ENCODE results near the gene RIMBP3C. TPM values are rescaled to one million over a fixed set of nuclear protein-coding genes. Genes with fewer than 3 reads are reported as not detected.
"Not testable (repeated sequence)": the region's sequence is repeated elsewhere in the genome, so short reads cannot be mapped to it uniquely, and the experiment has no call there.

Gene RIMBP3C
- polyA plus RNA-seq, 1 donor (not counting 4 experiments of a cell fraction or from before 2014, with no cell fraction given) = 0.01 TPM

DNA sequence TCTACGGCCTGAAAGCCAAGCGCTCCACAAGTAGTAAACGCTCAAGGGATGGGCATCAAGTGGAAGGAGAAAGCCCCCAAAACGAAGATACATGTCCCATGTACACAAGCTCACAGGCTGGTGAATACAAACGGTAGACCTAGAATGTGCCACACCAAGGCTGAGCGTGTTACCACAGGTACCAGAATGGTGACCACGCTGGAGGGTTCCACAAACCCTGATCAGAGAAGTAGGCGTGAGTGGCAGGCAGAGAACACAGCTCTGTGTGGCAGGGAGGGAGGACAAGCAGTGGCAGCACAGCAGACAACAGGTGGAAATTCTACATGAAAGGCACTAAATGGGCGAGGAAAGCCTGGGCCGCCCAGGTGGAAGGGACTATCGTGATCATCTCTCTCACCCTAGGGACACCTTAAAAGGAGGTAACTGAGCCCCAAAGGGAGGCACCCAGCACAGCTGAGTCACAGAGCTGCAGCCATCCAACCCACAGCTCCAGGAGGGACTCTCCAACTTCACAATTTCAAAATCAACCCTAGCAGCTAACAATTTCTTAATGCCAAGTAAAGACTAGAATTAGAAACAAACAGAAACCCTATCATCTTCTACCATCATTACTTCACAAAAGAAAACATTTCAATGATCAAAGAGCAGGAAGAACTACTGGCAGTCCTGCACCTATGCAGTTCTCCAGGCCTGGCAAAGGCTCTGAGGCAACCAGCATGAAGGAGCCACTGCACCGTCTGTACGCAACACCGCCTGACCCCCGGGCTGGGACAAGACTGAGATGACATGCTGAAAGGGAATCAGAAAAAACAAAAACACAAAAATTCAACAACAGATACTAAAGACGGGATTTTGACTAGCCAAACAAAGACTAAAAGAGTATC is 51.4 kb downstream of the RIMBP3C start:
- H3K4me3 ChIP-seq (ENCODE audit: control insufficient read depth in 2 of 3, extremely low read depth in 1 of 3, insufficient read depth in 2 of 3, low read depth in 1 of 3, low read length in 3 of 3); H4K20me1 ChIP-seq (ENCODE audit: control insufficient read depth, extremely low read depth, insufficient read depth, low read length); dilution Hi-C loops (cut with MboI; ENCODE audit: extremely low pct_ligation_motif_present, low sequenced_read_pairs); H3K27me3 ChIP-seq (ENCODE audit: control insufficient read depth, extremely low read depth, insufficient read depth, low read length); FAIRE-seq; DNase-seq (ENCODE audit: low read depth, low spot score); H3K4me1 ChIP-seq (ENCODE audit: control insufficient read depth, extremely low read depth, insufficient read depth, low read length); H3K79me2 ChIP-seq (ENCODE audit: control insufficient read depth, insufficient read depth, low read length); H3K9me1 ChIP-seq (ENCODE audit: control insufficient read depth, extremely low read depth, insufficient read depth, low read length); H3K27ac ChIP-seq (ENCODE audit: control insufficient read depth, insufficient read depth, low read length); H3K4me2 ChIP-seq (ENCODE audit: control insufficient read depth, extremely low read depth, insufficient read depth, low read depth, low read length); H2AFZ ChIP-seq (ENCODE audit: control insufficient read depth, low read length); H3K36me3 ChIP-seq (ENCODE audit: control insufficient read depth in 2 of 2, extremely low read depth in 1 of 2, insufficient read depth in 2 of 2, low read length in 2 of 2); H3K9me3 ChIP-seq (ENCODE audit: control insufficient read depth, low read depth, low read length); H3K9ac ChIP-seq (ENCODE audit: control insufficient read depth, extremely low read depth, insufficient read depth, low read length): not testable (repeated sequence)

DNA sequence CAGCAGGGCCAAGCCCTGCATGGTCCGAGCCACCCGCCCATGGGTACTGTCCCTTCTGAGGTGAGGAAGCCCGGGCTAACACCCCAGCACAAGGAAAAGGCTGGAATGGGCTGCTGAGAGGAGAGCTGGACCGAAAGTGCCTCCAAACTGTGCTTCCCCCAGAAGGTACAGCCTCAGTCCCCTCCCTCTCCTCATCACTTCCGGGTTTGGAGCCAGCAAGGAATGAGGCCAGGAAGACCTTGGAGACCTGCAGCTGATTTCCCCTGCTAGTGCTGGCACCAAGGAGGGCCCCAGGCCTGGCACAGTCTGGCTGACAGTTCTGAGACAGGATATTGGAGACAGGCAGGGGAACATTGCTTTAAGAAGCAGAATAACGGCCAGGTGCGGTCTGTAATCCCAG is 52.8 kb downstream of the RIMBP3C start:
- H3K4me2 ChIP-seq (ENCODE audit: control insufficient read depth, extremely low read depth, insufficient read depth, low read depth, low read length); H3K9me1 ChIP-seq (ENCODE audit: control insufficient read depth, extremely low read depth, insufficient read depth, low read length); DNase-seq (ENCODE audit: low read depth, low spot score); FAIRE-seq; H3K79me2 ChIP-seq (ENCODE audit: control insufficient read depth, insufficient read depth, low read length); H3K27ac ChIP-seq (ENCODE audit: control insufficient read depth, insufficient read depth, low read length); H3K36me3 ChIP-seq (ENCODE audit: control insufficient read depth in 2 of 2, extremely low read depth in 1 of 2, insufficient read depth in 2 of 2, low read length in 2 of 2); H3K4me1 ChIP-seq (ENCODE audit: control insufficient read depth, extremely low read depth, insufficient read depth, low read length); H4K20me1 ChIP-seq (ENCODE audit: control insufficient read depth, extremely low read depth, insufficient read depth, low read length); H3K9me3 ChIP-seq (ENCODE audit: control insufficient read depth, low read depth, low read length); H2AFZ ChIP-seq (ENCODE audit: control insufficient read depth, low read length); H3K9ac ChIP-seq (ENCODE audit: control insufficient read depth, extremely low read depth, insufficient read depth, low read length); H3K27me3 ChIP-seq (ENCODE audit: control insufficient read depth, extremely low read depth, insufficient read depth, low read length); H3K4me3 ChIP-seq (ENCODE audit: control insufficient read depth in 2 of 3, extremely low read depth in 1 of 3, insufficient read depth in 2 of 3, low read depth in 1 of 3, low read length in 3 of 3); dilution Hi-C loops (cut with MboI; ENCODE audit: extremely low pct_ligation_motif_present, low sequenced_read_pairs): not testable (repeated sequence)

GRCh38 chr22:21497984-21498383 is 53.3 kb downstream of the RIMBP3C start:
- H3K27ac ChIP-seq (ENCODE audit: control insufficient read depth, insufficient read depth, low read length); H3K79me2 ChIP-seq (ENCODE audit: control insufficient read depth, insufficient read depth, low read length); DNase-seq (ENCODE audit: low read depth, low spot score); H3K9ac ChIP-seq (ENCODE audit: control insufficient read depth, extremely low read depth, insufficient read depth, low read length); H2AFZ ChIP-seq (ENCODE audit: control insufficient read depth, low read length); H3K9me1 ChIP-seq (ENCODE audit: control insufficient read depth, extremely low read depth, insufficient read depth, low read length); H3K36me3 ChIP-seq (ENCODE audit: control insufficient read depth in 2 of 2, extremely low read depth in 1 of 2, insufficient read depth in 2 of 2, low read length in 2 of 2); H3K9me3 ChIP-seq (ENCODE audit: control insufficient read depth, low read depth, low read length); dilution Hi-C loops (cut with MboI; ENCODE audit: extremely low pct_ligation_motif_present, low sequenced_read_pairs); H3K4me2 ChIP-seq (ENCODE audit: control insufficient read depth, extremely low read depth, insufficient read depth, low read depth, low read length); H3K27me3 ChIP-seq (ENCODE audit: control insufficient read depth, extremely low read depth, insufficient read depth, low read length); FAIRE-seq; H4K20me1 ChIP-seq (ENCODE audit: control insufficient read depth, extremely low read depth, insufficient read depth, low read length); H3K4me3 ChIP-seq (ENCODE audit: control insufficient read depth in 2 of 3, extremely low read depth in 1 of 3, insufficient read depth in 2 of 3, low read depth in 1 of 3, low read length in 3 of 3); H3K4me1 ChIP-seq (ENCODE audit: control insufficient read depth, extremely low read depth, insufficient read depth, low read length): not testable (repeated sequence)

Small RNA genes lying within 50 kb of the gene (small RNA-seq; reads per million reads assigned to genes)
- 0 reads per million in 3 experiments for gene RF00492 (ENCODE audit: insufficient read length in 3 of 3, low read depth in 3 of 3, low replicate concordance in 1 of 3)
- gene RN7SKP221 (ENCODE audit: insufficient read length in 3 of 3, low read depth in 3 of 3, low replicate concordance in 1 of 3) = 0 reads per million in 3 experiments

Other genes with a start within 250 kb of the RIMBP3C start
- not detected in 3 replicates for gene RIMBP3B, start 167.7 kb downstream of the RIMBP3C start, polyA plus RNA-seq
- gene HIC2, start 134.1 kb downstream of the RIMBP3C start, polyA plus RNA-seq = 1.1 to 1.5 TPM (median 1.2 TPM) in 3 replicates
- gene TMEM191C, start 84.1 kb downstream of the RIMBP3C start, polyA plus RNA-seq = 0.27 to 0.68 TPM (median 0.31 TPM) in 3 replicates
- 43.7 to 92.1 TPM (median 80.8 TPM) in 3 replicates for gene UBE2L3, start 16.3 kb upstream of the RIMBP3C start, polyA plus RNA-seq
- 18.2 to 31.8 TPM (median 22.3 TPM) in 3 replicates for gene YDJC, start 78.6 kb upstream of the RIMBP3C start, polyA plus RNA-seq
- gene CCDC116, start 81.3 kb upstream of the RIMBP3C start, polyA plus RNA-seq = 0.03 TPM in 3 replicates
- gene SDF2L1, start 90.8 kb upstream of the RIMBP3C start, polyA plus RNA-seq = 23.2 to 33.1 TPM (median 25.6 TPM) in 3 replicates
- 24.6 to 31.4 TPM (median 30.2 TPM) in 3 replicates for gene PPIL2, start 114.6 kb upstream of the RIMBP3C start, polyA plus RNA-seq
- gene YPEL1, start 184.3 kb upstream of the RIMBP3C start, polyA plus RNA-seq = 0.03 to 0.05 TPM in 2 of 3 replicates, not detected in the other